NCI-H2227 (cell line): ENCODE measurements around the gene FCAR.
"Not testable (repeated sequence)": the region's sequence is repeated elsewhere in the genome, so short reads cannot be mapped to it uniquely, and the experiment has no call there.

Source experiments
- DNase-seq: peaks from one replicate; lab custom pipeline; 2025; ENCODE audit not compliant: unreplicated experiment; lab: John Stamatoyannopoulos, UW

The FCAR gene

DNA sequence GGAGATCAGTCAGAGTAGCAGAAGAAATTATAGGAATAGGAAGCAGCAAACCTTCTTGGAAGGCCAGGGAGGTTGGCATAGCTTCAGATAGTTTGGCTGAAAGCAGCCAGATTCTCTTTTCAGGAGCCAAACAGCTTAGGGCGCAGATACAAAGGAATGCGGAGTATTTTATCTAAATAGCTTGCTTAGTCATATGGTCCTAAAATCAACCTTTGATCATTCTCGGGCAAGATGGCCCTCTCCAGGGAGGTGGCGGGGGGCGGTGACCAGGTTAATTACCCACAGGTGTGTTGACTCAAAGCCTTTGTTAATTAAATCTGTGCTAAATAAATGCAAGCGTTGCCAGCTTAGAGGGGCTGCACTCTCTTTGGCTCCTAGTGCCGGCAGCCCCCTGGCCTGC is 19.4 kb downstream of the FCAR start:
- DNase-seq = no peak

DNA sequence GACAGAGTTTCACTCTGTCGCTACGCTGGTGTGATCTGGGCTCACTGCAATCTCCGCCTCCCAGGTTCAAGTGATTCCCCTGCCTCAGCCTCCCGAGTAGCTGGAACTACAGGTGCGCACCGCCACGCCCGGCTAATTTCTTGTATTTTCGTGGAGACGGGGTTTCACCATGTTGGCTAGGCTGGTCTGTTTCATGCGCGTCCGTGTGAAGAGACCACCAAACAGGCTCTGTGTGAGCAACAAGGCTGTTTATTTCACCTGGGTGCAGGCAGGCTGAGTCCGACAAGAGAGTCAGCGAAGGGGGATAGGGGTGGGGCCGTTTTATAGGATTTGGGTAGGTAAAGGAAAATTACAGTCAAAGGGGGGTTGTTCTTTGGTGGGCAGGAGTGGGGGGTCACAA is 20.1 kb downstream of the FCAR start:
- DNase-seq = not testable (repeated sequence)

DNA sequence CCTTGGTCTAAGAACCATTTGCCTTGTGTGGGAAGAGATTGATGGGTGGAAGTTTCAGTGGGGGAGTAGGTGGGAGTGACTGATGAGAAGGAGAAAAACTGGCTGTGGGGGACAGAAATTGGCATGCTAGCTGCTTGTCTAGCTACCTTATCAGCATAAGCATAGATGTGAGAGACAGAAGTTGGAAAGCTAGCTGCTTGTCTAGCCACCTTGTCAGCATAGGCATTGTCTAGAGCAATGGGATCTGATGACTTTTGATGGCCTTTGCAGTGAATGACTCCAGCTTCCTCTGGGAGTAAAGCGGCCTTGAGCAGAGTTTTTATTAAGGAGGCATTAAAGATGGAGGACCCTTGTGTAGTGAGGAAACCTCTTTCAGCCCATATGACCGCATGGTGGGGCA is 22.0 kb downstream of the FCAR start:
- DNase-seq = no peak

DNA sequence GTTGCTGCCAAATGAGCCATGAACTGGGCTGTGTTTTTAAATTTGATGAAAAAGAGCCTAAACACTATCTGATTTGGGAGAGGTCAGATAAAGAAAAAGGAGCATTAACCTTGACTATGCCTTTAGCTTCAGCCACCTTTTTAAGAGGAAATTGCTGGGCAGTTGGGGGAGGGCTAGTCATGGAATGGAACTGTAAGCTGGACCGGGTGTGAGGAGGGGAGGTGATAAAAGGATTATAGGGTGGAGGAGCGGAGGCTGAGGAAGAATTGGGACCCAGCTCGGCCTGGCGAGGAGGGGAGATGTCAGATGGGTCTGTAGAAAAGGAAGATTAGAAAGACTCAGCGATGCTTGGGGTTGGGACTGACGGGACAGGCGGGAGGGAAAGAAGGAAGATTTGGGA is 24.6 kb downstream of the FCAR start:
- DNase-seq = not testable (repeated sequence)

DNA sequence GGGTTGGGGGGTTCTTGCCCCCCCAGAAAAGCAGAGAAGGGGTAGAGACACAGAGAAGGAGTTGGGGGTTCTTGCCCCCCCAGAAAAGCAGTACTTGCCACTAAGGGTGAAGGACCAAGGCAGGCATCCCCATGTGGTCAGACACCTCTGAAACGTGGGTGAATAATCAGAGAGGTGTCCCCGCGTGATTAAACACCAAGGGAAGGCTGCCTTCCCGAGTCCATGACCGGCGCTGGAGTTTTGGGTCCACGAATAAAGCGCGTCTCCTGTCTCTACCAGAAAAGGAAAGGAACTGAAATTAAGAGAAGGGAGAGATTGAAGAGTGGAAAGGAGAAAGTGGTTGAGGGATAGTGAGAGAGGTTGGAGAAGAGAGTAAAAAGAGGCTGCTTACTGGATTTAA is 25.6 kb downstream of the FCAR start:
- not testable (repeated sequence) for DNase-seq

DNA sequence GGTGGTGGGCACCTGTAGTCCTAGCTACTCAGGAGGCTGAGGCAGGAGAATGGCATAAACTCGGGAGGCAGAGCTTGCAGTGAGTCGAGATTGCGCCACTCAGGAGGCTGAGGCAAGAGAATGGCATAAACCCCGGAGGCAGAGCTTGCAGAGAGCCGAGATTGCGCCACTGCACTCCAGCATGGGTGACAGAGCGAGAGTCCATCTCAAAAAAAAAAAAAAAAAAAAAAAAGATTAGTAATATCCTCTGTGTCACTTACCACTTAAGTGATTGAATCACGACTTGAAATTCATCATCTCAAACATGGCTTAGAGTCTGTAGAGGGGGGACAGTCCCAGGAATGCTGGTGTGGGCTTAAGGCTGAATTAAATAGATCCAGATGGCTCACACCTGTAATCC is 27.1 kb downstream of the FCAR start:
- DNase-seq = not testable (repeated sequence)

DNA sequence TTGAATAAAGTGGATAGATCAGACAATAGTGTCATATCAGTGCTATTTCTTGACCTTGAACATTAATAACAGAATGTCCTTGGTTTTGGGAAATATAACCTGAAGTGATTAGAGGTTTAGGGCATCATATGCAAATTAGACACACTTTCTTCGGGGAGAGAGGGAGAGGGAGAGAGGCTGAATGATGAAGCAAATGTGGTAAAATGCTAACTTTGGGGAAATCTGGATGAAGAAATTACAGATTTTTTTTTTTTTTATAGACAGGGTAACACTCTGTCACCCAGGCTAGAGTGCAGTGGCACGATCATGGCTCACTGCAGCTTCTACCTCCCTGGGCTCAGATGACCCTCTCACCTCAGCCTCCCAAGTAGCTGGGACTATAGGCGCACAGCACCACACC is 28.0 kb downstream of the FCAR start:
- DNase-seq = no peak

DNA sequence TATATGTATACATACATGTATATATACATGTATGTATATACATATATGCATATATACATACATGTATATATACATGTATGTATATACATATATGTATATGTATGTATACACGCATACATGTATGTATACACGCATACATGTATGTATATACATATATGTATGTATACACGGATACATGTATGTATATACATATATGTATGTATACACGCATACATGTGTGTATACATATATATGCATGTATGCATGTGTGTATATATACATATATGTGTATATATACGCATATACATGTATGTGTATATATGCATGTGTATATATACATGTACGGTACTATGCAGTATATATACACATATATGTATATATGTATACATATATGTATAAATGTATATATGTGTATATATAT is 29.3 kb downstream of the FCAR start:
- no peak for DNase-seq

DNA sequence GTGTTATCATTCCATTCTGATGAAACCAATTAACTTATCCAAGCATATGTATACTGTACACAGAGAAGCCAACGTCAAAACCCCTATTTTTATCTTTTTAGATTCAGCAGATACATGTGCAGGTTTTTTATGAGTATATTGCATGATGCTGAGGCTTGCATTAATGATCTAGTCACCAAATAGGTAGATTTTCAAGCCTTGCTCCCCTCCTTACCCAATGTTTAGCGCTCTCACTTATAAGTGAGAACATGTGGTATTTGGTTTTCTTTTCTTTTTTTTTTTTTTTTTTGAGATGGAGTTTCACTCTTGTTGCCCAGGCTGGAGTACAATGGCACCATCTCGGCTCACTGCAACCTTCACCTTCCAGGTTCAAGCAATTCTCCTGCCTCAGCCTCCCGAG is 30.2 kb downstream of the FCAR start:
- DNase-seq = not testable (repeated sequence)

DNA sequence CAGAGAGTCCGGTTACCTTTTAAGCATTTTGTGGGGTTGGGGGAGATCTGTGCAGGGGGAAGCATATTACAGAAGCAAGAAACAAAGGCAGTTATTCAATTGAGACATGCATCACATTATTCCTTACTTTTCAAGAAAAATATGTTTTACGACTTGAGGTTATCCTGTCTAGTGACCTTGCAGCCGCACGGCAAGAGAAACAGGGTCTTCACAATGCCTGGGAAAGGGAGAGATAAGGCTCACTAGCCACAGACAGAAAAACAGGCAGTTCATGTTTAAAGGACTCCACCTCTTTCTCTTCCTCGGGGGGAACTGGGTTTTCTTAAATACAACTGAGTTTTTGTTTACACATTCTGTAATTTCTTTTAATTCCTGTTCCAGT is 31.4 kb downstream of the FCAR start:
- no peak for DNase-seq

DNA sequence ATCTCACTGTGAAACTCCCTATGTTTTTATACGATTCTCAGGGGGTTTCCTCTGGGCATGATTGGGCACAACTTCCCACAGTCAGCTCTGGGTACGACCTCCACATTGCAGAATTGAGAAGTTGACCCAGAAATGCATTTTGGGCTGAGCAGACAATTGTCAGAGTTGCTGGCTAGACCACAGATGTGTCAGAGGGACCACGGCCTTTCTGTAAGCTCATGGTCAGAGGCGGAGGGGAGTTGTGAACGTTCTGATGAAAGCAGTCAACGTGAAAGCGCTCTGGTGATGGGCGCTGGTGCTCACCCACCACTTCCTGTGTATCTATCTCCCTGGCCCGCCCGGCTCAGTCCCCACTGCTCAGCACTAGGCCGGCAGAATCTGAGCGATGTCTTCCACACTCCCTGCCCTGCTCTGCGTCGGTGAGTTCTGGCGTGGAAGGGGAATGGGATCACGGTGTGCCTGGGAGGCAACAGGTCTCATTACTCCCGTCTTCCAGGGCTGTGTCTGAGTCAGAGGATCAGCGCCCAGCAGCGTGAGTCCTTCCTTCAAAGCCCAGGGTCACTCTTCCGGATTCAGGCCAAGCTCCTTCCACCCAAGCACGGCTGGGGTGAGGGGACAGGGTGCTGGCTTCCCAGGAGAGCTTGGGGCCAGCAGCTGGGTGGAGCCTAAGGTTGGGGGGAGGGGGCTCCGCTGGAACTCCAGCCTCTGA is 31.9 kb downstream of the FCAR start, which contains the start of gene NCR1:
Gene NCR1 (plus strand): TSS at position 346 of the 709 bp plus-strand sequence. CDS start 40 bp downstream, at position 386.
- DNase-seq = no peak

DNA sequence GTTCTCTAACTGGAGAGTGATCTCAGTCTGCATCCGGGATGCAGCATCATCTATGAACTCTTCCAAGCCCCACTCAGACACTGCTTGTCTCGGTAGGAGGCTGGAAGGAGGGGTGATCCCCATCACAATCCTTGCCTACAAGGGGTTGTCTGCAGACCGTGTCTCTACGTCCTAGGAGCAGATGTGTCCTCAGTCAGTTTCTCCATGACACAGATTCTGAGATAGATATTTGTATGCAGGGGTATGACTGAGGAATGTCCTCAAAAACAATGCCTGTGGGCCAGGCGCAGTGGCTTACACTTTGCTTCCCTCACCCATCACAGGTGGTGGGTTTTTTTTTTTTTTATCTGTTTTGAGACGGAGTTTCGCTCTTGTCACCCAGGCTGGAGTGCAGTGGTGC is 32.8 kb downstream of the FCAR start:
- no peak for DNase-seq

DNA sequence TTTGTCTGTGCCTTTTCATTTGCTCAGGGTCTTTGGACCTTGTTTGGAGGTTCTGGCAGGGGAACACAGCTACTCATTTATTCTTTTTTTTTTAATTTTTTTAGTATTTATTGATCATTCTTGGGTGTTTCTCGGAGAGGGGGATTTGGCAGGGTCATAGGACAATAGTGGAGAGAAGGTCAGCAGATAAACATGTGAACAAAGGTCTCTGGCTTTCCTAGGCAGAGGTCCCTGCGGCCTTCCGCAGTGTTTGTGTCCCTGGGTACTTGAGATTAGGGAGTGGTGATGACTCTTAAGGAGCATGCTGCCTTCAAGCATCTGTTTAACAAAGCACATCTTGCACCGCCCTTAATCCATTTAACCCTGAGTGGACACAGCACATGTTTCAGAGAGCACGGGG is 33.9 kb downstream of the FCAR start:
- DNase-seq = not testable (repeated sequence)

DNA sequence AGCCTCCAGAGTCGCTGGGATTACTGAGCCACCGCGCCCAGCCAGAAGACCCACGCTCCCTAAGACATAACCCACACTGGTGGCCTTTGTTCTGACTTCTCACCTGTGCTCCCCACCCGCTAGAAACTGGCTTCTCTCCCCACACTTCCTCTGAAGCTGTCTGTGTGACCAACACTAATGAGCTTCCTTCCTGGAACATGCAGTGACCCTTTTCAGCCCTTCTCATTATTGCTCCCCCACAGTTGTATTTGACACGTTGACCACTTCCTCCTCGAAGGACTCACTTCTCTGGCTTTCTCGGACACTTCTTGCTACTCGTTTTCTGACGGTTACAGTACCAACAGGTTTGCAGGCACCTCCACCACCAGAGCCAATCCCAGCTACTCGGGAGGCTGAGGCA is 42.8 kb downstream of the FCAR start:
- no peak for DNase-seq

DNA sequence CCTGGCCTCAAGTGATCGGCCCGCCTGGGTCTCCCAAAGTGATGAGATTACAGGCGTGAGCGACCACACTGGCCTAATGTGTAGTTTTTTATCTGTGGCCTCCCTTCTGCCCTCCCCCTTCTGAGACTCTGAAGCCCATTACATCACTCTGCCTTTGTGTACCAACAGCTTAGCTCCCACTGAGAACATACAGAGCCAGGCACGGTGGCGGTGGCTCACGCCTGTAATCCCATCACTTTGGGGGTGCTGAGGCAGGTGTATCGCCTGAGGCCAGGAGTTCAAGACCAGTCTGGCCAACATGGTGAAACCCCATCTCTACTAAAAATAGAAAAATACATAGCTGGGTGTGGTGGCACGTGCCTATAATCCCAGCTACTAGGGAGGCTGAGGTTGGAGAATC is 44.5 kb downstream of the FCAR start:
- DNase-seq = no peak

DNA sequence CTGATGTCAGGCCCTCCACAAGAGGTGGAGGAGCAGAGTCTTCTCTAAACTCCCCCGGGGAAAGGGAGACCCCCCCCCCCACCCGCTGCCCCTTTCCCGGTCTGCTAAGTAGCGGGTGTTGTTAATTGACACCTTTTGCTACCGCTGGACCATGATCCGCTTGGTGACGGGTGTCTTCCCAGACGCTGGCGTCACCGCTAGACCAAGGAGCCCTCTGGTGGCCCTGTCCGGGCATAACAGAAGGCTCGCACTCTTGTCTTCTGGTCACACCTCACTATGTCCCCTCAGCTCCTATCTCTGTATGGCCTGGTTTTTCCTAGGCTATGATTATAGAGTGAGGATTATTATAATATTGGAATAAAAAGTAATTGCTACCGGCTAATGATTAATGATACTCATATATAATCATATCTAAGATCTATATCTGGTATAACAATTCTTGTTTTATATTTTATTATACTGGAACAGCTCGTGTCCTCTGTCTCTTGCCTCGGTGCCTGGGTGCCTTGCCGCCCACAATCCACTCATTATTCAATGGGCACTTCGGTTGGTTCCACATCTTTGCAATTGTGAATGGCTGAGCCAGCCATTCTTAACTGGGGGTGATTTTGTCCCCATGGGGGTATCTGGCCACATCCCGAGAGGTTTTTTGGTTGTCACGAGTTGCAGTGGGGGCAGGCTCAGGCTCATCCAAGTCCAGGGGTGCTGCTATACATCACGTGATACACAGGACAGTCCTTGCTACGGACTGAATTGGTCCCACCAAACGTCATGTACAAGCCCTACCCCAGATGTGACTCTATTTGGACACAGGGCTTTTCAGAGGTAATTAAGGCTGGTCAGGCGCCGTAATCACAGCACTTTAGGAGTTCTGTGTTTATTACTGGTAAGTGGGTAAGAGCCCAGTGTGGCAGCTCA is 45.9 kb downstream of the FCAR start:
- DNase-seq = not testable (repeated sequence)

DNA sequence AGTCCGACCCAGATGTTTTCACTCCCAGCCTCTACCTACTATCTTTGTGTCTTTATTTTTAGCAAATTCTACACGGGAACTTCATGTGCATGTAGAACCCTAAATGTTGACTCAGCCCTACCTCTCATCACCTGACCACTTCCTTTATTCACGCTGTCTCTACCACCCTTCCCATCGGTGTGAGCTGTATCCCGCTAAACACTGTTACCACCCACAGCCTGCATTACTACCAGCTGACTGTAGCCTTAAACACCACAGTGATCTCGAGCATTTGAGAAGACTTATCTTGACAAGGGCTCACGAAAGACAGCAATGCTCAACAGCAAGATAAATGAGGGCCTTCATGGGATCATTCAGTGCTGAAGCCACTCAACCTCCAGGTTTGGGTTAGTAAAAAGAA is 47.0 kb downstream of the FCAR start:
- DNase-seq = no peak

DNA sequence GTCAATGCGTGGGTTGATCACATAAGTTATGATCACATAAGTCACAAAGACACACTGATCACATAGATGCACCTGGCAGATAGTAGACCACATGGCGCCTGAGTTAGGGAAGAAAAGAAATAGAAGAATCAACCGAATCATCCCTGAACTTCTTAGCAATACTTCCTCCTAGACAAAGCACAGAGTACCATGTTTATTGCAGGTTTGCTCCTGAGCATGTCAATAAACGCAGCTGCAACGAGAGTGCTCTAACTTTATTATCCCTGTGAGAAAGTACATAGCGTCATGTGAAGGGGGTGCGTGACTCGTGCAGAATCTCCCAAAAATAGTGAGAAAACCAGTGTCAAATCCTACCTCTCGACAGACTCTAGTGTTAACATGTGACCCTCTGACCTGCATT is 49.2 kb downstream of the FCAR start:
- no peak for DNase-seq

DNA sequence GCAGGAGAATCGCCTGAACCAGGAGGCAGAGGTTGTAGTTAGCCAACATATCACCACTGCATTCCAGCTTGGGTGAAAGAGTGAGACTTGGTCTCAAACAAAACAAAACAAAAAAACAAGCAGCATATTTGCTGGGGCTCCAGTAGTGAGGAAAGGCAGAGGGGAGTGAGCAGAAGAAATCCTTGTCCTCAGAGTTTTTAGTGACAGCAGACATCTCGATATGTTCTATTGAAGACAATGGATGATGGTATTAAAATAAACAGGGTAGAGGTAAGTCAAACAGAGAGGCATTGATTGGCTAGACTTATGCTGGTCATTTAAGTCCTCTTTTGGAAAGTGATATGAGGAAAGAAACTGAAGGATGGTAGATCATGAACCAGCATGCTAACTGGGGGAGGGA is 54.3 kb downstream of the FCAR start:
- peak; percentile 50 for DNase-seq

DNA sequence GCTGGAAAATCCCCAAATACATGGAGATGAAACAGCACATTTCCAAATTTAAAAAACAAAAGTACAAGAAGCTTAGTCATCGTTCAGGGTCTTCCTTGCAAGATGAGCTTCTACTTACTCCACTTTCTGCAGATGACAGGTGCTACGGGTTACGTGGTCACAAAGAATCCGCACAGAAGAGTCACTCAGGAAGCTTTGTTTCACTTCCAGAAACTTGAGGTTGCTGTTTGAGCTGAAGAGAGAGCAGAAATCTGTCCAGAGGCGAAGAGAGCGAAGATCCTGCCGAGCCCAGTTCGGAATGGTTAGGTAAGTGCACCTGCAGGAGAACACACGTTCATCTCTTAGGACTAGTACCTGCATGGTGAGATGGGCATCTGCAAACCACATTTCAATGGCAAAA is 63.9 kb downstream of the FCAR start:
- no peak for DNase-seq

DNA sequence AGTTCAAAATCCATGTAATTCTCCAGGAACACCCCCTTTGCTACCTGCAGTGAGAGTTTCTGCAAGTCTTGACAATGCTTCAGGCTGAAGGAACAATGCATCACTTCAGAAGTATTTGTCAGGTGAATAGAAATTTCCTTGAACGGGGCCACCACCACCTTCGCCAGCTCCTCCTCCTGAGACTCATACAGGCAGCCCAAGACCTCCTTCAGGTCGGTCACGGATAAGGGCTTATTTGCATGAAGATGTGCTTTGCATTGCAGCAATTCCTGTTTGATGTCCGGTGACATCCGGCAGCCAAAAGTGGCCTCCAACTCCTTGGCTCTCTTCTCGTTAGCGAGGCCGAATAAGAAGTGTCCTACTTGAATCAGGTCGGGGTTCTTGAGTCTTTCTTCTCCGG is 64.9 kb downstream of the FCAR start:
- no peak for DNase-seq

DNA sequence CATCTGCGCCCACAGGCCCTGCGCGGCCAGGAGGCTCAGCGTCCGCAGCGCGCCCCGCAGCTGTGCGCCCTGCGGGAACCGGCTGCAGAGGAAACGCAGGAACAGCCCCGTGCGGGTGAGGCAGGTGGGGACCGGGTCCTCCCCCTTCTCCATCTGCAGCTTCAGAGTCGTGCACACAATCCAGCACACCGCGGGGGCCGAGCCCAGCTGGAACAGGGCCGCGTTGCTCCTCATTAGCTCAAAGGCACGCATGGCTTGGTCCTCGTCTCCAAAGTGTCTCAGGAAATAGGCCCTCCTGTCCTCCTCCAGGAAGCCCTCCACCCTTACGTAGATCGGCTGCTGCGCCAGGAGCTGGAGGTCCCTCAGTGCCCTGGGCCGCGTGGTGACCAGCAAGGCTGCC is 65.5 kb downstream of the FCAR start:
- DNase-seq = not testable (repeated sequence)
